Measurements from ENCODE around the gene ERVV-1.

The ERVV-1 gene

DNA sequence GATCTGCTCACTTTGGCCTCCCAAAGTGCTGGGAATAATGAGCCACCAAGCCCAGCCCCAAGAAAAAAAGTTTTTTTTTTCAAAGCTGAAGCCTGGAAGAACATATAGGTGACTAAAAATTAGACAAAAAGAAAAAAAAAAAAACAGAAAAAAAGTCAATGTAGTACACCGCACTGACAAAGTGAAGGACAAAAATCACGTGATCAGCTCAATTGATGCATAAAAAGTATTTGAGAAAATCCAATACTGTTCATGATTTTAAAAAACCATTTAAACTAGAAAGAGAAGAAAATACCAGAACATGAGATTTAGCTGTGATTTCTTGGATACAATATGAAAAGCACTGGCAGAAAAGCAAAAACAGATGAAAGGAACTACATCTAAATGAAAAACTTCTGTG, 20.3 kb downstream of the ERVV-1 start:
- no peak for DNase-seq

DNA sequence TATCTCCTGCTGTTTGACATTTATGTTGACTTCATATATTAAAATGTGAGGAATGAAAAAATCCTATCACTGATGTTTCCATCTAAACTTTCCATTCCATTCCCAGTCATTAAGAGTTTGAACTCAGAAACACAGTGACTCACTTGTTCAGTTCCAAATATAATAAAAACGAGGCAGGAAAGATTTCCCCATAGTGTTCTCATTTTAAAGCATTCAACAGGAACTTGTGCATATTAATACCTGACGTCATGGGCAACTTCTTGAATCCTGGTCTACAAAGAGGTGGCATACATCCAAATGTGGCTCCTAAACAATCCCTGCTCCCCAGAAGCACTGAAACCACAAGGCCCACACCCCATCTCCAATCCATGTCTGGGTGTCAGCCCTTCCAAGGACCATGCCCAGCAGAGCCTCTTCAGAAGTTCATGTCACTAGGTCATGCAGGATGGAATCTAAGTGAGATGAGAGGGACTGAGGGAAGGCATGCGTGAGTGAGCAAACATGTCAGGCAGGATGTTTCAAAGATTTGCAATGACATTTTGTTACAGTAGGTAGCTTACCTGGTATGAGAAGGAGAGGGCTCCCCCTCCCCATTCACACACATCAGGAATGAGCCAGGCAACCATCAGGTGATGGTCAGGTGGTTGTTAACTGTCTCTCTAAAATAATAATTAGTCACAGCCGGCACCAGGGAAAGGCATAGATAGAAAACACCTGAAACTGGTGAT, 21.4 kb downstream of the ERVV-1 start:
- DNase-seq, result no peak

- DNase-seq, result no peak
Observed at GRCh38 chr19:53037101-53038097, 23.7 kb downstream of the ERVV-1 start.

- DNase-seq, result no peak
Observed at GRCh38 chr19:53041366-53041765, 27.6 kb downstream of the ERVV-1 start.

- DNase-seq, result no peak
Observed at GRCh38 chr19:53045536-53045935, 31.8 kb downstream of the ERVV-1 start.

- no peak for DNase-seq
Observed at GRCh38 chr19:53047379-53047778, 33.7 kb downstream of the ERVV-1 start.

GRCh38 chr19:53055117-53055516, 41.4 kb downstream of the ERVV-1 start:
- no peak for DNase-seq

GRCh38 chr19:53057904-53058580, 44.3 kb downstream of the ERVV-1 start:
- no peak for DNase-seq
